Measurements from ENCODE around the gene FRS3.
"Not testable (repeated sequence)": the region's sequence is repeated elsewhere in the genome, so short reads cannot be mapped to it uniquely, and the experiment has no call there.

FRS3 gene

DNA sequence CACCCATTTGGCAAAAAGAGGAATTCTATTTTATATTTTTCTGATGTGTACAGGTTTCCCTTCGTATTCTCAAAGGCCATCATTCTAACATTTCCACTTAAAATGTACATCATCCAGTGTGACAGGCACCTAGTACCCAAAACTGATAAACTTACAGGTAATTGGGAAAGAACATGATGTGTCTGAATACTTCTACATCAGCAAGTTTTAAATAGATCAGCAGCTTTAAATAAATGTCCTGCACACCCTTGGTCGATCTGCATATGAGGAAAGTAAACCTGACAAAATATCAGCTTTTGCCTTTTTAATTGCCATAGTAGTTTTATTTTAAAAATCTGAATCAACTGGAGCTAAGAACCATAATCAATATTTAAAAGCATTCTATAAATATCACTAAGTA is 34.3 kb upstream of the FRS3 start:
- no peak overlapping the region for H3K27ac ChIP-seq (ENCODE audit: low read depth, low read length)
- no peak overlapping the region for H3K9ac ChIP-seq (ENCODE audit: low read length)
- no peaks in the 10 kb centered on the region for H3K9me3 ChIP-seq (ENCODE audit: control insufficient read depth, insufficient read depth, low read depth, low read length)
- no peaks in the 10 kb centered on the region for H3K36me3 ChIP-seq (ENCODE audit: control insufficient read depth, insufficient read depth, low read length)
- H3K4me3 ChIP-seq (ENCODE audit: low read depth, low read length) = no peak overlapping the region
- no peaks in the 10 kb centered on the region for H3K27me3 ChIP-seq (ENCODE audit: control insufficient read depth, insufficient read depth, low read length)
- H3K4me1 ChIP-seq (ENCODE audit: control insufficient read depth, insufficient read depth, low read length) = no peaks in the 10 kb centered on the region

DNA sequence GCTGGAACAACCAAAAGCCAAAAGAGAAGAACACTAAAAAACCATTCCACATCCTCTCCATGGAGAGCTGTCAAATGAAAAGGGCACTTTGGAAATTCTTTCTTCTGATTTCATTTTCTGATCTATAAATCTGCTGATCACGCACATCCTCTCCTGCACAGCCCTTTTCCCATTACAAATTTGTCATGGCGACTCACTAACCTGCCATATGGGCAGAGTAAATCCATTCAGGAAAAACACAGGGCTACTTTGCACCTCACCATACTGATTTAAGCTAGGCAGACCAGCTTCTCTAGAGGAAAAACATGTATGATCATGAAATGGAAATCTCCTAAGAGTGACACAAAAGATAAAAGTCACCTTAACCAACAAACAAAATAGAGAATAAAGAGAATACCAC is 33.8 kb upstream of the FRS3 start:
- Histone ChIP-seq H3K27ac (ENCODE audit: low read depth, low read length) (no peak overlapping the region), H3K9me3 (ENCODE audit: control insufficient read depth, insufficient read depth, low read depth, low read length) (no peaks in the 10 kb centered on the region), H3K4me1 (ENCODE audit: control insufficient read depth, insufficient read depth, low read length) (no peaks in the 10 kb centered on the region), H3K9ac (ENCODE audit: low read length) (no peak overlapping the region), H3K4me3 (ENCODE audit: low read depth, low read length) (no peak overlapping the region), H3K36me3 (ENCODE audit: control insufficient read depth, insufficient read depth, low read length) (no peaks in the 10 kb centered on the region), H3K27me3 (ENCODE audit: control insufficient read depth, insufficient read depth, low read length) (no peaks in the 10 kb centered on the region)

DNA sequence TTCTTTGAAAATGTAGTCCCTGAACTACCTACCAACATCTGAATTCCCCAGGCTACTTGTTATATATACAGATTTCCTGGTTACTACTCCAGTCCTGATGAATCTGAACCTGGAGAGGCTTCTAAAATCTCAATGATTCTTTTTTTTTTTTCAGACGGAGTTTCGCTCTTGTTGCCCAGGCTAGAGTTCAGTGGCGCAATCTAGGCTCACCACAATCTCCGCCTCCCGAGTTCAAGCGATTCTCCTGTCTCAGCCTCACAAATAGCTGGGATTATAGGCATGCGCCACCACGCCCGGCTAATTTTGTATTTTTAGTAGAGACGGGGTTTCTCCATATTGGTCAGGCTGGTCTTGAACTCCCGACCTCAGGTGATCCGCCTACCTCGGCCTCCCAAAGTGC is 32.2 kb upstream of the FRS3 start:
- not testable (repeated sequence) for H3K4me3 ChIP-seq (ENCODE audit: low read depth, low read length); H3K27ac ChIP-seq (ENCODE audit: low read depth, low read length); H3K9me3 ChIP-seq (ENCODE audit: control insufficient read depth, insufficient read depth, low read depth, low read length); H3K27me3 ChIP-seq (ENCODE audit: control insufficient read depth, insufficient read depth, low read length); H3K36me3 ChIP-seq (ENCODE audit: control insufficient read depth, insufficient read depth, low read length); H3K4me1 ChIP-seq (ENCODE audit: control insufficient read depth, insufficient read depth, low read length); H3K9ac ChIP-seq (ENCODE audit: low read length)

DNA sequence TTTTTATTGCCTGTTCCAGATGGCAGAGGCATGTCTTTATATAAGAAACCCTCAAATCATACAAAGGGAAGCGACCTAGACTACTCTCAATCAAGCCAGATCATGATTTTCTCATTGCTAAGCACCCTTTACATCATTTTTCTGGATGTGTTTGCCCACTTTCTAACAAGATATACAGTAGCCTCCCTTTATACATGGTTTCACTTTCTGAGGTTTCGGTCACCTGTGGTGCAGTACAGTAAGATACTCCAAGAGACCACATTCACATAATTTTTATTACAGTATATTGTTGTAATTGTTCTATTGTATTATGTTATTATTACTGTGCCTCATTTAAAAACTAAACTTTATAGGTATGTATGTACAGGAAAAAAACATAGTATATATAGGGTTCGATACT is 31.4 kb upstream of the FRS3 start:
- Histone ChIP-seq H3K9ac (ENCODE audit: low read length) (no peak overlapping the region), H3K4me1 (ENCODE audit: control insufficient read depth, insufficient read depth, low read length) (no peaks in the 10 kb centered on the region), H3K36me3 (ENCODE audit: control insufficient read depth, insufficient read depth, low read length) (peaks cover 5% of the 10 kb centered on the region; the same call in 1 of the 2 replicates), H3K4me3 (ENCODE audit: low read depth, low read length) (no peak overlapping the region), H3K27ac (ENCODE audit: low read depth, low read length) (no peak overlapping the region), H3K27me3 (ENCODE audit: control insufficient read depth, insufficient read depth, low read length) (no peaks in the 10 kb centered on the region), H3K9me3 (ENCODE audit: control insufficient read depth, insufficient read depth, low read depth, low read length) (no peaks in the 10 kb centered on the region)

DNA sequence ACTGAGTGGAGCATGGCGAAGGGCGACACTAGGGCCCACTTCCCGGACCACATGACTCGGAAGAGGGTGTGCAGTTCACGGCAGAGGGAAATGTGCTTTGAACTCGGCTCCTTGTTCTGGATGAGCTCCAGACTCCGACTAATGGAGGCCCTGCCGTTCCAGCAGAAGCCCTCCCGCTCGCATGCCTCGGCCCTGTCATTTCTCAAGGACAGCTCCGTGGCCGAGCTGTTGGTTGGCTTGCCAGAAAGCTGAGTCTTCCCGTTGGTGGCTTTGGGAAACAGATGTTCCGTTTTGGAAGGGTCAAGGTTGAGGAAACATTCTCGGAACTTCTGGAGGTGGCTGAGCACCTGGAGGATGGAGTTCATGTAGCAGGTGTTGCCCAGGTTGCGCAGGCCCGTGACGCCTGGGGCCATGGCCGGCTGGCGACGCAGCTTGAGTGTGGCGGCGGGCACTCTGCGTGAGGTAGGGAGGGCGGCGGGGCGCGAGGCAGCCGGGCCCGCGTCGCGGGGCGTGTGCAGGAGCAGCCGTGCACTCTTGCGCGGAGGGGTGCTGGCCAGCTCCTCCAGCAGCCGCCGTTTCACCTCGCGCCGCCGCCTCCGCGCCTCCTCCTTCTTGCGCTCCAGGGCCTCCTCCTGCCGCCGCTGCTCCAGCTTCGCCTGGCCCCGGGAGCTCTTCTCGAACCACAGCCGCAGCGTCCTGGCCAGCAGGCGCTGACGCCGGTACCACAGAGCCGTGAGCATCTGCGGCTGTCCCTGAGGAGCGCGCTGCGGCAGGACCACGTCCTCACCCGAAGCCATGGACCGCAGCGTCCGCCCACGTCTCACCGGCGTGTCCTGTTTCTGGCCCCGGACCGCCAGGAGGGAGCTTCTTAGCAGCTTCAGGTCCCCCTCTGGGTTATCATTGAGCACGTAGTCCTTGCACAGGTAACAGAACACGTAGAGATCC is 26.4 kb upstream of the FRS3 start:
- Histone ChIP-seq H3K27me3 (ENCODE audit: control insufficient read depth, insufficient read depth, low read length) (no peaks in the 10 kb centered on the region), H3K9ac (ENCODE audit: low read length) (no peak overlapping the region), H3K36me3 (ENCODE audit: control insufficient read depth, insufficient read depth, low read length) (peaks cover 16% of the 10 kb centered on the region; the same call in 1 of the 2 replicates), H3K9me3 (ENCODE audit: control insufficient read depth, insufficient read depth, low read depth, low read length) (no peaks in the 10 kb centered on the region), H3K27ac (ENCODE audit: low read depth, low read length) (no peak overlapping the region), H3K4me3 (ENCODE audit: low read depth, low read length) (no peak overlapping the region), H3K4me1 (ENCODE audit: control insufficient read depth, insufficient read depth, low read length) (no peaks in the 10 kb centered on the region)

DNA sequence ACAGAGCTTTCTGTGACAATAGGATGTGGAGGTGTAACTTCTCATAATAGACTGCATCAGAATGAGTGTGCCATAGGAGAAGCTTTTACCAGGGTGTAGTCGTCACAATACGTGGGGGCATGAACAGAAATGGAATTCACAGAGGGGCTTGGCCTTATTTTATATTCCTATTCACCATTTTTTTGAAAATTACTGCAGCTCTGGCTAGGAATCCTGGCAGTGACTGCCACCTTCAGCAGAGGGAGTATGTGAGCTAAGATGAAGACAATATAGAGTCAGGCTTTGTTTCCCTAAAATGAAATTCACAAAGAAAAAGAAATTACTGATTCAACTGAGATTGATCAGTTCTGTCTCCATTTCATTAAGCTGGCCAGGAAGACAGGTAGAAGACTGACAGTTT is 21.7 kb upstream of the FRS3 start:
- no peaks in the 10 kb centered on the region for H3K4me1 ChIP-seq (ENCODE audit: control insufficient read depth, insufficient read depth, low read length)
- H3K9me3 ChIP-seq (ENCODE audit: control insufficient read depth, insufficient read depth, low read depth, low read length) = no peaks in the 10 kb centered on the region
- no peaks in the 10 kb centered on the region for H3K27me3 ChIP-seq (ENCODE audit: control insufficient read depth, insufficient read depth, low read length)
- no peak overlapping the region for H3K4me3 ChIP-seq (ENCODE audit: low read depth, low read length)
- peaks cover 31% of the 10 kb centered on the region for H3K36me3 ChIP-seq (ENCODE audit: control insufficient read depth, insufficient read depth, low read length)
- H3K27ac ChIP-seq (ENCODE audit: low read depth, low read length) = no peak overlapping the region
- H3K9ac ChIP-seq (ENCODE audit: low read length) = no peak overlapping the region

DNA sequence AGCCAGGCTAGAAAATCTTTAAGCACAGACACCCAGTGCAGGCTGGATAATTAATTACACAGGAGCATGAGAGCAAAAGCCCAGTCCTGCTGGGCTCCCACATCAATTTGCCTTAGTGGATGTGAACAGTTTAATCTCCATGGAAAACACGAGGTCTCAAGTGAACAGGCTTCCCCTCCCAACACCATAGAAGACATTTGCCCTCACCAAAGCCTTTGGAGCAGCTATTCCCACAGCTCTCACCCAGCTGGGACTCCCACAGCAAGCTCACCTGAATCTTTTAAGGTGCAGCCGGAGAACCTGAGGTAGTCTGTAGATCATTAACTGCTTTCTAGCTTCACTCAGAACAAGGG is 19.8 kb upstream of the FRS3 start:
- no peak overlapping the region for H3K4me3 ChIP-seq (ENCODE audit: low read depth, low read length)
- no peak overlapping the region for H3K27ac ChIP-seq (ENCODE audit: low read depth, low read length)
- H3K9ac ChIP-seq (ENCODE audit: low read length) = no peak overlapping the region
- peaks cover 31% of the 10 kb centered on the region for H3K36me3 ChIP-seq (ENCODE audit: control insufficient read depth, insufficient read depth, low read length)
- H3K9me3 ChIP-seq (ENCODE audit: control insufficient read depth, insufficient read depth, low read depth, low read length) = no peaks in the 10 kb centered on the region
- H3K4me1 ChIP-seq (ENCODE audit: control insufficient read depth, insufficient read depth, low read length) = no peaks in the 10 kb centered on the region
- no peaks in the 10 kb centered on the region for H3K27me3 ChIP-seq (ENCODE audit: control insufficient read depth, insufficient read depth, low read length)

DNA sequence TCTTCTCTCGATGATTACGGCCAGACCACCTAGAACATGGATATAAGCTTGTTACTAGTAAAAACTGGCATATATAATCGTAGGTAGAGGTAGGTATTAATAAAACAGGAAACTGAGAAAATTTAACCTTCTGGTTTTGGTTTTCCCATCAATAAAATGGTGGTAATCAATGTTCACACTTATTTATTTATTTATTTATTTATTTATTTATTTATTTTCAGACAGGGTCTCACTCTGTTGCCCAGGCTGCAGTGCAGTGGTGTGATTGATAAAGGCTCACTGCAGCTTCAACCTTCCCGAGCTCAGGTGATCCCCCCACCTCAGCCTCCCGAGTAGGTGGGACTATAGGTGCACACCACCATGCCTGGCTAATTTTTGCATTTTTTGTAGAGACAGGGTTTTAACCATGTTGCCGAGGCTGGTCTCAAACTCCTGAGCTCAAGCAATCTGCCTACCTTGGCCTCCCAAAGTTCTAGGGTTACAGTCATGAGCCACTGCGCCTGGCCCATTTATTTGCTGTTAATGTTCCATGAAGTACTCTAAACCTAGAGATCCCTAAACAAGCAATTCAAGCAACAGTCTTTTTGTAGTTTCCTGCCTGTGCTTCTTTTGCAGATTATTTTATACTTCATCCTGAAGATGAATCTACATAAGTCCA is 19.3 kb upstream of the FRS3 start:
- Histone ChIP-seq H3K36me3 (ENCODE audit: control insufficient read depth, insufficient read depth, low read length) (peaks cover 33% of the 10 kb centered on the region), H3K4me1 (ENCODE audit: control insufficient read depth, insufficient read depth, low read length) (no peaks in the 10 kb centered on the region), H3K9me3 (ENCODE audit: control insufficient read depth, insufficient read depth, low read depth, low read length) (no peaks in the 10 kb centered on the region), H3K9ac (ENCODE audit: low read length) (no peak overlapping the region), H3K4me3 (ENCODE audit: low read depth, low read length) (no peak overlapping the region), H3K27ac (ENCODE audit: low read depth, low read length) (no peak overlapping the region), H3K27me3 (ENCODE audit: control insufficient read depth, insufficient read depth, low read length) (no peaks in the 10 kb centered on the region)

DNA sequence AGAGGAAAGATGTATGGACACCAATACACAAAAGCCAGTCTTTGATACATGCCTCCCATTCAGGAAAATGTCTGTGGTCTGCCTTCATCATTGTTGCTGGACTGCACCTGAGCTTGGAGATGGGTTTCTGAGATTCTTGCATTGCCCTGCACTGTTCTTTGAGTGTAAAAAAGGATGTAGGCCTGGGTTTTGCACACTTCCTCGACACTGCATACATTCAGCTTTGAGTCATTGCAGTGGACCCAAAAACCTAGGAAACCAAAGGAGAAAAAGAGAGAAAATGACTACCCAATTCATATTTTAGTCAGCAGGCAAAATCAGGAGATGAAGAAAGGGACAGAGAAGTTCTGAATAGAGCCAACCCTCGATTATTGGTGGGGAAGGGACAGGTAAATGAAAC is 16.8 kb upstream of the FRS3 start:
- no peak overlapping the region for H3K4me3 ChIP-seq (ENCODE audit: low read depth, low read length)
- H3K9me3 ChIP-seq (ENCODE audit: control insufficient read depth, insufficient read depth, low read depth, low read length) = no peaks in the 10 kb centered on the region
- H3K4me1 ChIP-seq (ENCODE audit: control insufficient read depth, insufficient read depth, low read length) = no peaks in the 10 kb centered on the region
- H3K9ac ChIP-seq (ENCODE audit: low read length) = no peak overlapping the region
- peaks cover 45% of the 10 kb centered on the region for H3K36me3 ChIP-seq (ENCODE audit: control insufficient read depth, insufficient read depth, low read length)
- no peaks in the 10 kb centered on the region for H3K27me3 ChIP-seq (ENCODE audit: control insufficient read depth, insufficient read depth, low read length)
- no peak overlapping the region for H3K27ac ChIP-seq (ENCODE audit: low read depth, low read length)

DNA sequence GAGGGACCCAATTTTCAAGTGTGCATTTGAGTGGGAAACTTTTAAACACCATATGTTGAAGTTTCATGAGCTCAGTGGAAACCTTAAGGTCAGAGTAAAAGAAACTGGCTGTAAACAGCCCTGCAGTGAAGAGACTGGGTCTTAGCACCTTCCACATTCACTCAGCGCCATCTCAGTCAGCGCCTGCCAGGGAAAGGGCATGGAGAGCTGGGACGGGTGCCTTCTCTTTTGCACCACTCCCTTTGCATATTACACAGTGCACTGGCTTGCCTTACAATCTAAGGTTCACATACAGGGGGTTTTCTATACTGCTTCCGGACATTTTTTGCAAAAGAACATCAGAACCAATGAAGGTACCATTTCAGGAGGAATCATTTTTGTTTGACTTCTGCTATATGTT is 12.3 kb upstream of the FRS3 start:
- Histone ChIP-seq H3K27me3 (ENCODE audit: control insufficient read depth, insufficient read depth, low read length) (no peaks in the 10 kb centered on the region), H3K4me3 (ENCODE audit: low read depth, low read length) (no peak overlapping the region), H3K9ac (ENCODE audit: low read length) (no peak overlapping the region), H3K36me3 (ENCODE audit: control insufficient read depth, insufficient read depth, low read length) (peaks cover 55% of the 10 kb centered on the region), H3K27ac (ENCODE audit: low read depth, low read length) (no peak overlapping the region), H3K9me3 (ENCODE audit: control insufficient read depth, insufficient read depth, low read depth, low read length) (no peaks in the 10 kb centered on the region), H3K4me1 (ENCODE audit: control insufficient read depth, insufficient read depth, low read length) (no peaks in the 10 kb centered on the region)

DNA sequence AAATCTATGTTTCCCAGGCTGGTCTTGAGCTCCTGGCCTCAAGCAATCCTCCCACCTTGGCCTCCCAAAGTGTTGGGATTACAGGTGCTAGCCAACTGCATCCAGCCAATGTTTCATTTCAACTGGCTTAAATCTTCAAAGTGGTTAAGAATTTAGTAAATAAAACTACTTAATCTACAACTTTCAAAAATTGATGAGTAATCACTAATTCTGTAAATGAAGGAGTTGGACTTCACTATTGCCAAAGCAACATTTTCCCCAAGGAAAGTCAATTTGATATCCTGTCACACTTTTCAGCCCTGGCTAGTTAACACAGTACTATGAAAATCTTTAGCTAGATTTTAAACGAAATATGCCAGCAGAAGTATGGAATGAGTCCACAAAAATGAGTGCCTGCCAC is 11.6 kb upstream of the FRS3 start:
- Histone ChIP-seq H3K4me3 (ENCODE audit: low read depth, low read length) (no peak overlapping the region), H3K9ac (ENCODE audit: low read length) (no peak overlapping the region), H3K36me3 (ENCODE audit: control insufficient read depth, insufficient read depth, low read length) (peaks cover 51% of the 10 kb centered on the region), H3K27ac (ENCODE audit: low read depth, low read length) (no peak overlapping the region), H3K9me3 (ENCODE audit: control insufficient read depth, insufficient read depth, low read depth, low read length) (no peaks in the 10 kb centered on the region), H3K27me3 (ENCODE audit: control insufficient read depth, insufficient read depth, low read length) (no peaks in the 10 kb centered on the region), H3K4me1 (ENCODE audit: control insufficient read depth, insufficient read depth, low read length) (no peaks in the 10 kb centered on the region)

Data from HUES6 (cell line).